Activated effector memory CD4-positive, alpha-beta T cell treated with anti-CD3 and anti-CD28 coated beads, Interleukin-2, amount 50 U/mL, for 16 hours (primary cell): ENCODE results near the gene LTBP2.
"Not testable (repeated sequence)": the region's sequence is repeated elsewhere in the genome, so short reads cannot be mapped to it uniquely, and the experiment has no call there.

Source experiments
- DNase-seq: peaks from one replicate; pipeline ENCODE4 v3.0.0-alpha.2; 2020

Gene LTBP2

DNA sequence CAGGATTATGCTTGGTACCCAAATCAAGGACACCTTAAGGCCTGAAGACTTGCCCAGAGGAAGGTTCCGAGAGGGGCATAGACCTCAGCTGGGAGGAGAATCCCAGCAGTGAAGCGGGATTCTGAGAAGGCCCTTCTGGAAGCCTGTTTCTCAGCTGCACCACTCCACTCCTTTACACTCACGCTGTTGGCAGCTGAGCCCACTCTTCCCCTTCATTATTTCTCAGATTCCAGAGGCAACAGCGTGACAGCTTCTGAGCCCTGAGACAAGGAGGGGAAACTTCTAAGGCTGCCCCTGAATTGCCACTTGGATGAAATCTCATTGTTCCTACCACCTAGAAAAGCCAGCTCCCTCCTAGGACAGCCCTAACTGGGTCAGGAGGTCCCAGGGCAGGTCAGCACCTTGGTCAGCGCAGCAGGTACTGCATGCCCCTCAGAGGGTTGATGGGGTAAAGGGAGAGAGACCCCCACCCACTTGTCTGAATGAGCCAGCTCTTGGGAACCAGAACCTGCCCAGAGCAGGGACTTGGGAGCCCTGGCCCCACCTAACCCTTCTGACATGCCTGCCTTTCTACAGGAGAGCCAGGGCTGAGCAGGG is 64.6 kb downstream of the LTBP2 start:
- DNase-seq: no peak

DNA sequence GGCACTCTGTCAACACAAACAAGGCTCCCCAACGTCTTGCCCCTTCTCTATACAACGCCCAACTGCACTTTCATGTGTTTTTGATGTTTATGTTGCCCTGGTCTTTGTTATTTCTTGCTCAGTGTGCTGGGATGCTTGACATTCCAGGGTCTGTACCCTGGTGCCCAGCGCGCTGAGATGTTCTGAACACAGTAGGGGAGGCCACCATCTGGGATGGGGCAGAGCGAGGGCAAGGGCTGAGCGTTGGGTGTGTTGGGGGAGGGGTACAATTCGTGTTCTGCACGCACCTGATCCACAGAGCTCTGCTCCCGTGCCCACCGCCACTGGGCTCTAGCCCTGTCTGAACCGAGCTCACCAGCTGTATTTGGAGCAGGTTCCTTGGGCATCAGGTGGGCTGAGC is 65.6 kb downstream of the LTBP2 start:
- no peak for DNase-seq

DNA sequence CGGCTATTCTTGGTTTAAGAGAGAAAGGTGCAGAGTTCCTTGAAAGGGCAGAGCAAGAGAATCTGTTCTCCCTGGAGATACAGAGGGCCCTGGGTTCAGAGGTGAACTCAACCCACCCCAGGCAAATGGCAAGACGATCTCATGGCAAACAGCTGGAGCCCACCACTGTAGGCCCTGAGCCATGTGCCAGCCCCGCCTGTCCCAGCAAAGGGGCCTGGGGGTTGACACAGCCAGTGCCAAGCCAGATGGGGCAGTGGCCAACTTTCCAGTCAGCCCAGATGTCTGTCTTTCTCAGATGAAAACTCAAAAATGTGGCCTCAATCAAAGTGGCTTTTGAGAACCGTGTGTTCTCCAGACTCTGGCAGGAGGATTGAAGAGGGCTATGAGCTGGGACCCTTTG is 66.7 kb downstream of the LTBP2 start:
- DNase-seq: no peak

DNA sequence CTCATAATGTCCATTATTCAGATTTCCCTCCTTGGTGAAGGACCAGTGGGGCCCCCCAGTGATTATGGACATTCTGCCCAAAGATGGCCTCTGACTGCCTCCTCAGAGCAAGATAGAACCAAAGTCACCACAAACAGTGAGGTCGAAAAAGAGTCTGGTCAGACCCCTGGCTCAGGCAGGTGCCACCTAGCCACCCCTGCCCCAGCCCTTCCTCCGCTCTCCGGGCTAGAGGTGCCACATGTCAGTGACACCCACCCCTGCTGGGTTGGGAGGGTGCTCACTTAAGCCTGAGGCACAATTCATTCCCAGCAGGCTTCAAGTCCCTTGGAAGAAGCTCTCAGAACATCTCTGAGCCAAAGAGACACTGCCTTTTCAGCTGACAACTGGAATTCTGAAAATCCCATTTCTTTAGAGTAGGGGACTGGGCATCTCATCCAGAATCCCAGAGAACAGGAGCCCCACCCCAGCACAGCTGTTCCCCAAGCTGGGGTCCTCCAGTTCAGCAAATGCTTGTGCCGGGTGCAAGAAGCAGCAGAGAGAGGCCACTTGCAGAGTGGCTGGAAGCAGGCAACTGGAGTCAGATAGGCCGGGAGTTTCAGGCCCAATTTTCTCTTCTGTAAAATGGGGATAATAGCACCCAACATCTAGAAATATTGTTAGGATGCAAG is 68.1 kb downstream of the LTBP2 start:
- DNase-seq: no peak

DNA sequence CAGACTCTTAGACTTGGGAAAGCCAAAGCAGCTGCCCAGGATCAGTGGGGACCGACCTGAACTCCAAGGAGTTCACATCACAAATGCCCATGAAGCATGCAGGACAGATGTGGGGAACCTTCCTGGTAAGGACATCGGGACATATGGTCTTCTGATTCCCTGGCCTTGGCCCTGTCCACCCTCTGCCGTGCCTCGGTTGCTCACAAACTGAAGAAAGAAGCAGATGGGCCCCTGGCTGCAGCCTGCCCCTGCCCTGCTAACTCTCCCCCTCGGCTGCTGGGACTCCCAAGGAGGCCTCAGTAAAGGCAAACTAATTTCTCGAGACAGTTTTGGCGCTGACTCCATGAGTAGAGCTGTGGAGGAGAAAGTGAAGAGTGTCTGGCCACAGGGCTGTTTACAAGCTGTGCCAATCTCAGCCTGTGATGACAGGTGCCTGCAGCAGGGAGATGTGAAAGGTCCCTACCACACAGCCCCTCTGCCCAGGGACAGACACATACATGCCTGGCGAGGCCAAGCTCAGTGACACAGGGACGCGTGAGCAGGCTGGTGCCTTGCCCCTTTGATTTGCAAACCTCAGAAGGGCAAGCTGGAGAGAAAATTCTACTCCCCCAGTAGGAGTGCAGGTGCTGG is 69.9 kb downstream of the LTBP2 start:
- DNase-seq: no peak

DNA sequence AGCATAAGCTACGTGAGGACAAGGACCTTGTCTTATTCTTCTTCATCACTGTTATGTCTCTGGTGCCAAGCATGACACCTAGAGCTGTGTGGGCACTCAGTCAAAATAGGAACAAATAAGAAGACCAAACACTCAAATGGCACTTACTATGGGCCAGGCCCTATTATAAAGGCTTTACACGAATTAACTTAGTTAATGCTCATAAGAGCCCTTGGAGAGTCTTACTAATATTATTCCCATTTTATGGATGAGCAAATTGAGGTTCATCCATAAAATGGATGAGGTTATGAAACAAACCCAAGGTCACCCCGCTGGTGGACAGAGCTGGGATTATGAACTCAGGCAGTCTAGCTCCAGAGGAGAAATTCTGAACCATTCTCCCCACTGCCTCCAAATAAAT is 70.8 kb downstream of the LTBP2 start:
- no peak for DNase-seq

DNA sequence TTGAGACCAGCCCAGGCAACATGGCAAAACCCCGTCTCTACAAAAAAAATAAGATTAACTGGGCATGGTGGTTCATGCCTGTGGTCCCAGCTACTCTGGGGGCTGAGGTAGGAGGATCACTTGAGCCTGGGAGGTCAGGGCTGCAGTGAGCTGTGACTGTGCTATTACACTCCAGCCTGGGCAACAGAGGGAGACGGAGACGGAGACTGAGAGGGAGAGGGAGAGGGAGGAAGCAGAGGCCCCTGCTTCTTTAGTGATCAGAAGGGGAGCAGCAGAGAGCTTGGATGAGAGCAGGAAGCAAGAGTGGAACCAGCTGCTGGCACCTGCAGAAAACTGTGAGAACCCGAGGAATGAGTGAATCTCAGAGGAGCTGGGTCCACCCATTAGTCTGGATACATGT is 72.5 kb downstream of the LTBP2 start:
- no peak for DNase-seq

DNA sequence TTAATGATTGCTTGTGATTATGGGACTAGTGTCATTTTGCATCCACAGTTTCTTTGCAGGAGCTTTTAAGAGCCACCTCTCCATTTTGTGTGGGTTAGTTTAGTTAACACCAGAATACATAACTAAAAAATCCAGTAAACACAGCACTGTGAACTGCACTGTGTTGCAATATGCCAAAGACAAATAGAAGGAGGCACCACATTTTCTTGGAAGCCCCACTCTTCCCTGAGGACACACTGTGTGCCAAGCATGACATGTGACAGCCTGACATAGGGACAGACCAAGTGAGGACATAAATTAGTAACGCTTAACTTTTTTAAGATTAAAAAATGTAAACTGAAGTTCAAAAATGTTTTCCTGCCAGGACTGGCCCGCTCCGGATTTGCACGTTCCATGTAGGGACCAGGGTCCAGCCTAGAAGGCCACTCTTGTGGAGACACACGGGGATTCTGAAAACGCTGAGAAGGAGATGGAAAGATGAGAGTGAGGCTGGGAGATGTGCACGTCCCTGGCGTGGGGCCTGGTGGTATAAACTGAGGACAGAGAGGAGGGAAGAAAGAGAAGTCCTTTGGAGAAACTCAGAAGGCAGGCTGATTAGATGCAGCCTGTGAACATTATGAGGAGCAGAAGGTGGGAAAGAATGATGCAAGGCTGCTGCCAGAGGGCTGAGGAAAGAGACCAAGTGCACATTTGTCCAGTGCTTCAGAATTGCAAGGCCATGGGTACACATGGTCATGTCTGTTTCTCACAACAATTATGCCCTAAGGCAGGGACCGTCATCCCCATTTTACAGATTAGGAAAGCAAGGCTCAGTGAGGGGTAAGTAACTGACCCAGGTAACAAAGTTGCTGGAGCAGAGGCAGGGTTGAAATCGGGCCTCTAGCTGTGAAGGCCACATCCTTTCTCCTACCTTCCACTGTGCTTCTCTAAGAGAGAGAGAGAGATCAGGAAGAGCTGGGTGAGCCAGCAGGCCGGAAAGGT is 73.3 kb downstream of the LTBP2 start:
- DNase-seq: no peak

DNA sequence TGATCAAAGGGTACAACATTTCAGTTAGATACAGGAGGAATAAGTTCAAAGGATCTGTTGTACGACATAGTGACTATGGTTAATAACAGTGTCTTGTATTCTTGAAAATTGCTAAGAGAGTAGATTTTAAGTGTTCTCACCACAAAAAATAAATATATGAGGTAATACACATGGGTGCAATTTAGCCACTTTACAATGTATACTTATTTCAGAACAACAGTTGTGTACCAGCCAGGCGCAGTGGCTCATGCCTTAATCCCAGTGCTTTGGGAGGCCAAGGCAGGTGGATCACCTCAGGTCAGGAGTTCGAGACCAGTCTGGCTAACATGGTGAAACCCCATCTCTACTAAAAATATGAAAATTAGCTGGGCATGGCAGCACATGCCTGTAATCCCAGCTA is 75.7 kb downstream of the LTBP2 start:
- DNase-seq: not testable (repeated sequence)

DNA sequence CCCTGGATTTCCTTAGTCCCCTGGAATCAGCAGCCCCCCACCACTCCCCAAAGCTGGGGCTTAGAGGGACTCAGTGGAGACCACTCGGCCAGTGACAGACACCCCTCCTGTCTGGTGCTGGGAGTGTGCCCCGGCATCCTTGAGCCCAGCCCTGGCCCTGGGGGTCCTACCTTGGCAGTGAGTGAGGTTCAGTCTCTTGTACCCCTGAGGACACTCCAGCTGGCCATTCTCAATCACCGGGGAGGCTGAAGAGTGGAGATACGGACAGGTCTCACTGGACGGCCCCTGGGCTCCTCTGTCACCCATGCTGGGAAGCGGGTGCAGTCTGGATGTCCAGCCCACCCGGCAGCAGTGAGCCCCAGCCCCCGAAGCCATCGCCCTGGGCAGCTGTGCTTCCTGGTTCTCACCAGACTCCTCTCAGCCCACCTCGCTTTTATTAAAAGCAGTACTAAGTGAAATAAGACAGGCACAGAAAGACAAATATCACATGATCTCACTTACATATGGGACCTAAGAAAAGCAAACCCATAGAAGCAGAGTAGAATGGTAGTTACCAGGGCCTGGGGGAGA is 76.2 kb downstream of the LTBP2 start:
- no peak for DNase-seq

DNA sequence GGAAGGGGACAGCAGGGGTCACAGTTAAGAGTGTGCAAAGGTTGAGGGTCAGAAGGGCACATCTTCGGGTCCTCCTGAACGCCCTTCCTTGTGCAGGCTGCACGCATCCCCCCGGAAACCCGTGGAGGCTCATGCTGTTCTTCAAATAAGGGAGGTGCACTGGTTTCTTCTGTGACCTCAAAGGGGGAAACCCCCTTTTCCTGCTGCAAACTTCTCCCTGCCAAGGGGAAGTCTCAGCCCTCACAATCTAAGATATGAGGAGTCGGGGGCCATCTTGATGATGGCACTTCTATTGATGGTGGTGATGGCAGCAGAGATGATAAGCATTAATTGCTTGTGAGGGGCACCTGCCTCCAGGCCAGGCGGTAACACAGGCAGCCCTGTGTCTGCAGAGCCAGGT is 78.5 kb downstream of the LTBP2 start:
- DNase-seq: no peak

DNA sequence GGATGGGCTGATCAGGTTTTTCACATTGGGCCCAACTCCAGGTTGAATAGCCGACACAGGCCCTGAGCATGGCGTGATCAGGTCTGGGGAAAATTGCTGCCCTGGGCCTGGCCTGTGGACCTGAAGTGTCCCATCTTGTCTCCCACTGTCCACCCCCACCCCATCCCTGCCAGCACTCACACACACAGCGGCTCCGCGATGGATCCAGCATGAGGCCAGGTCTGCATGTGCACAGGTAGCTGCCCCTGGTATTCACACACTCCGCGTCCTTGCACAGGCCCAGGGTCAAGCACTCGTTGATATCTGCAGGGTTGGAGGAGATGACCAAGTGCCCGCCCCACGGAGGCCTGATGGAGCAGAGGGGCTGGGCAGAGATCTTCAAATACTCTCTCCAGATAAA is 79.8 kb downstream of the LTBP2 start:
- no peak for DNase-seq

DNA sequence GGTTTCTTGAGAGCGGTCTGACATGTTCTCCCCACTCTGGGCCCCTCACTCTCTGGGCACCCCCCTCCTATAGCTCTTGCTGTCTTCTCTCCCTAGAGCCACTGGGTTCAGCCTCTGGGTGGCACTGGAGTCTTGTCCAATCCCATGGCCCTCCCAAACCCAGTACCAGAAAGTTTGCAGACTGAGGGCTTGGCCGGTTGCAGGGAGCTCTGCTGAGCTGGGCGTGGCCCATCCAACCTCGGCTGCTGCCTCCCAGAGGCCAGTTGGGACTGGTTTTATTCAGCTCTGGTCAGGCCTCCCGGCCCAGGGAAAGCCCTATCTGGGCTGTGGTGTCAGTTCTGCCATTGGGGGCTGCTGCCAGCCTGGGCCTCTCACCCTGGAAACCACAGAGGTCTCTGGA is 80.6 kb downstream of the LTBP2 start:
- no peak for DNase-seq

DNA sequence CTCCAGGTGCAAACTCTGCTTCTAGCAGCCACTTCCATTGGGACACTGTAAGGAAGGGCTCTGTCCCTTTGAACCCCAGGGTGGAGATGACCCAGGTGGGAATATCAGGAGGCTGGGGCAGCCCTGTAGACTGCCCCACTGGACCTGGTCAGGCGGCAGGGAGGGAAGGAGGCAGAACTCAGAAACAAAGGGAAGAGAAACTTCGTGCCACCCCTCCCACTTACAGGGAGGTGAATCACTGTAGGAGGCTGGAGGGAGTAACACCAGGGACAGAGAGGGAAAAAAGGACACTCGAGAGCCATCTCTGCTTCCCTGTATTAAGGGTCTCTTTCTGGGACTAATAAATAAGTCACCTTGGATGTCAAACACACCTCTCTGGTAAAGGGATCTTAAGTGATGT is 81.0 kb downstream of the LTBP2 start:
- no peak for DNase-seq

DNA sequence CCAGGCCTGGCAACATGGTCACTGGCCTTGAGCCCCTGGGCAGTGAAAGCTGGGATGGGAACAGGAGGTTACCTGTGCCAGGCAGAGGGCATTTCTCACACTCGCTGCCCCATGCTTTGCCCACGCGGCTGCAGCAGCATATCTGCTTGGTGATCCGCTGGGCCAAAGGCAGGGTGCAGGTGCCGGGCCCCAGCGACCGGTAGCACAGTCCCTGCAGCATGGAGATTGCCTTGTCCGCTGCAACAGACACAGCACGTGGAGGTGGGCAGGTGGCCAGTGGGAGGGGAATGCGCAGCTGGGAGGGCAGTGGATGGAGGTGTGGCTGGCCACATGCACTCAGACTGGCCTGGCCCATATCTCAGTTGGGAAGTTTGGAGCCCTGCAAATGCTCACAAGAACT is 83.2 kb downstream of the LTBP2 start:
- DNase-seq: no peak

DNA sequence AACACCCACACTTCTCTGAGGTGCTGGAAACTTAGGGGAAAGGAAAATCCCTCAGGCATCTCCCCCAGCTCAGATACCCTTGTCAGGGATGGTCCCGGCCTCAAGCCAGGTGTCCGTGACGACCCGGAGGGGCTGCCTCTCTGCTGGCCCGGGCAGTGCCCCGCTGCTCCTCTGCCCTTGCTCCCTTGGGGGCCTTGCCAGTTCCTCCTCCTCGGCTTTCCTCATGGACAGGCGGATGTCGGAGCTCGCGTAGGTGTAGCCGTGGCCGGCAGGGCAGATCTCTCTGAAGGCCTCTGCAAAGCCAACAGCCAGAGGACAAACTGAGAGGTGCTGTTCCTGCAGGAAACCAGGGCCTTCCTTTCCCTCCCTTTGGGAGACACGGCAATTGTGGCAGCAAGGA is 83.6 kb downstream of the LTBP2 start:
- DNase-seq: no peak

DNA sequence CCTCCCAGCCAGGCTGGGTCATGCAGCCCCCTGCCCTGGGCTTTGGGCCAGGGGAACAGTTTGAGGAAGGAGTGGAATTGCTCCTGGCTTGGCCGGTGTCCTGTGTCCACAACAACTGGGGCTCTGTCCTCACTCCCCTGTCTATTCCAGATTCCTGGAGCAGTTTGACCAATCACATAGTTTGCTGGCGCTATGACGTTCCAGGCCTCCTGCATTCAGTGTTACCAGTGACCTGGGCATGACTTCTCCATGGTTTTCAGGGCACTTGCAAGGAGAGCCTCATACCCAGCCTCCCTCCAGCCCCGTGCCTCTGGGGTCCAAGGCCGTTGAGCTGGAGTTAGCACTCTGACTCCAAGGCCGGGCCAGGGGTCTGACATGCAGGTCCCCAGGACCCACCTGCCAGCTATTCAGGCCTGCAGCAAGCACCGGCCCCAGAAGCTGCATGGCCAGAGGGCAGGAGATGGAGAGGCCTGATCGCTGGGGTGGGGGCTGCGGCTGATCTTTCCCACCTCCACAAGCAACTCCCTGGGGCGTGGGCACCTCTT is 84.2 kb downstream of the LTBP2 start:
- no peak for DNase-seq

DNA sequence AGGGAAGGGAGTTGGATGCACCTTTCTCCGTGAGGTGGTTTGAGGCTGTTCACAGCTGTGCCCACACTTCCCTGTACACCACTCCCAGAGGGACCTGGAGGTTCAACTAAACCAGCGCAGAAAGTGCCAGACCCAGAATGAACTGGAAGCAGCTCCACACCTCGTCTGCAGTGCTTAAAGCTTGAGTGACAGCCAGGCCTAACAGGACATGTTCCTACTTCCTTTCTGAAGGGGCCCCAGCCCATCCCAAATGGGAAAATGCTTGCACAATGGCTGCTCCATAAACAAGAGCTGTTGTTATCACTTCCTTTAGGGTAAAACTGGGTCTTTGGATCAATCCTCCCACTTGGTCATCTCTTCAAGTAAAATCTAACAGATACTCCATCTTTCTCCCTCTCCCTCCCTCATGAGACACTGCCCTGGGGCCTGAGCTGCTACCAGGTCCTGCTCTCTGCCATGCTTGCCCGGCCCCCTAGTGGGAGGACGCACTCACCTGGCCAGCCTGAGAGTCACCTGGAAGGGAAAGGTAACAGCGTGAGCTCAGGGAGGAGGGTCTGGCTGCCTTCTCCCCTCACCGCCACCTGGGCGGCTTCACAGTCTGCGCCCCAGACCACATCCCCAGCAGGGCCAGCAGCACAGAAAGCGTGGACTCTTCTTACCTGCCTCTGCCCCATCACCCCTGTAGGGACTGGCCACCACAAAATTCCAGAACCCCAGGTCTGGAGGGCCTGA is 85.0 kb downstream of the LTBP2 start:
- DNase-seq: no peak

DNA sequence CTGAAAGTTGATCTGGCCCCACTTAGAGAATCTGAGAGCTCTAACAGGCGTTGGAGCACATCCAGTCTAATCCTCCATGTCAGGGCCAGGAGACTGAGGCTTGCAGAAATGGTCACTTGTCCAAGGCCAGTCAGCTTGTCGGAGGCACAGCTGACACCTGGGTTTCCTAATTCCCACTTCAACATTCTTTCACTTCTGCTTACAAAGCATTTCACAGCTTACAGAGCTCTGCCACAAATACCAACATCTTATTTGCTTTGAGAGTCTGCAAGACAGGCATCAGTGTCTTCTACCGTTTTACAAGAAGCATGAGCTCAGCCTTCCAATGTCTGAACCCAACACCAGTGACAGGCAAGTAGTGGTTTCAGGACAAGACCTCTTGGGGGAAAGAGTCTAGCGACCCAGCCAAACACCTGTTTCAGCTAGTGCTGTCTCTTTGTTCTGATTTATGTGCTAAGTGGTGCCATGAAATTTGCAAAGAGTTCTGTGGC is 86.6 kb downstream of the LTBP2 start:
- DNase-seq: no peak

DNA sequence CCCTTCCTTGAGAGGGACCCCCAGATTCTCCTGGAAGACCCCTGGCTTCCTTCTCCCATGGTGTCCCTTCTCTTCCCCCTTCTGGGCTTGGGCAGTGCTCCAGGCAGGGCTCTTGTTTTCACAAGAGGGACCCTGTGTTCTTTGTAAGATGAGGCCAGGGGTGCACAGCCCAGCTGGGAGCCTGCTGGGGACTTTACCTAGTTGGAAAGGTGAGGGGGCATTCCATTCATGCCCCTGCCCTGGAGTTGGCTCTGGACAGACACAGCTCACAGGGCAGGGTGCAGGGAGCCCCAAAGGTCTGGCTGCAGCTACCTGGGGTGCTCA is 87.3 kb downstream of the LTBP2 start:
- DNase-seq: no peak

DNA sequence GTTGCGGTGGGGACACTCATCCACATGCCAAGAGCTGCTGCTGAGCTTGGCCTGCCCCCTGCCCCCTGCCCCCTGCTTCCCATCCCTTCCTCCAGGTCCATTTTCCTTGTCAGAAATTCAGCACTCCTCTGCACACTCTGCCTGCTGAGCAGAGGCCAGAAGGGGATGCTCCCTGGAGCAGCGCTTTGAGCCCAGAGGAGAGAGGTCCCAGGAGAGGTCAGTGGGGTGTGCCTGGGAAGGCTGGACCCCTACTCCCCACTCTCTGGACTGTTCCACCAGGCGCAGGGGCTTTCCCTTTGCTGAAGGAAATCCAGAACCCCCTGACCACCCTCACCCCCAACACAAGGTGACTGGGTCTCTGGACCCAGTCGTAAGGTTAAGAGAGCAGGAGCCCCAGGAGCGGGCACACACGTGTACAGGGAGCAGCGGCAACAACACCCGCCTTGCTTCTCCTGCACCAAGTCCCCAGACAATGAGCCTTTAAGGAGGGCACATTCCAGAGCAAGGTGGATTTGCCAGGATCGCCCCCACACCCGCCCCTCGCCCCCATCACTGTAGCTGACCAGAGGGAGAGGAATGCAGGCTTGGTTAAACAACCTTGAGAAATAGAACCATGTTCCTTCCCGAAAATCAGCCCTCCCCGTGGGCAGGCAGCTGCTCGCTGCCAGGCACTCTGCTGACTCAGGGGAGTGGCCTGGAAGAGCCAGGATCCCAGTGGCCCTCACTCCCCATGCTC is 87.8 kb downstream of the LTBP2 start:
- no peak for DNase-seq
